HepG2 (cell line): Measurements from ENCODE around the gene ZKSCAN4. TPM values are rescaled to one million over a fixed set of nuclear protein-coding genes. Genes with fewer than 3 reads are reported as not detected.

Source experiments
- DR1 ChIP-seq: sonication (generic); formaldehyde crosslinking; IDR thresholded peaks from 2 replicates; pipeline ENCODE4 v1.8.0; 2021; ENCODE audit warnings: mild to moderate bottlenecking, missing genetic modification reagents, inconsistent platforms
- FLYWCH1 ChIP-seq: sonication (generic); formaldehyde crosslinking; IDR thresholded peaks from 2 replicates; pipeline ENCODE4 v1.8.1; 2023; ENCODE audit warnings: mild to moderate bottlenecking, missing genetic modification reagents
- HINFP ChIP-seq: sonication (generic); formaldehyde crosslinking; IDR thresholded peaks from 2 replicates; pipeline ENCODE4 v1.4.0; 2020; ENCODE audit warnings: low read depth, mild to moderate bottlenecking, missing genetic modification reagents
- MAFF ChIP-seq: IDR thresholded peaks from 2 replicates; pipeline ENCODE4 v1.6.1; 2011; ENCODE audit warnings: low read depth, low read length, improper control_type of control experiment
- SP2 ChIP-seq: sonication (generic); formaldehyde crosslinking; IDR thresholded peaks from 2 replicates; pipeline ENCODE4 v1.5.1; 2020; ENCODE audit warnings: mild to moderate bottlenecking, missing genetic modification reagents
- ZFP36 ChIP-seq: fragments of 150-350 bp; IDR thresholded peaks from 2 replicates; pipeline ENCODE4 v1.6.1; 2018; ENCODE audit warnings: borderline replicate concordance, low read length, low read depth; ENCODE audit not compliant: partially characterized antibody
- ZNF318 ChIP-seq: sonication (generic); formaldehyde crosslinking; IDR thresholded peaks from 2 replicates; pipeline ENCODE4 v1.4.0; 2020; ENCODE audit warnings: mild to moderate bottlenecking, missing genetic modification reagents
- ZNF747 ChIP-seq: sonication (generic); formaldehyde crosslinking; IDR thresholded peaks from 2 replicates; pipeline ENCODE4 v1.8.1; 2023; ENCODE audit warnings: missing genetic modification reagents, mild to moderate bottlenecking, borderline replicate concordance
- polyA plus RNA-seq, 8 experiments: library from polyadenylated mRNA; depleted of rRNA in 3 of 8; stranded (reverse) in 7 of 8; unstranded in 1 of 8; fragments of >200 nt; fragmentation: Illumina TruSeq in 4 of 8; extraction: Trizol in 4 of 8; gene quantifications; 2 replicates each; pipeline versions ENCODE4 v1.2.1 to v1.2.3, GENCODE V29; 2011 to 2016; ENCODE audit warnings: low read depth in 4 of 8, missing spikeins in 1 of 8, mixed read lengths in 1 of 8; ENCODE audit not compliant: insufficient read depth in 1 of 8
- total RNA-seq, 5 experiments: library from RNA; depleted of rRNA; stranded (reverse); fragments of >200 nt; fragmentation: Illumina TruSeq; extraction: Trizol; gene quantifications; 2 replicates each; pipeline ENCODE4 v1.2.3, GENCODE V29; 2016; ENCODE audit warnings: low read depth in 1 of 5
- TF ChIP-seq, protein P1 (sequence below): IDR thresholded peaks from 2 replicates; pipeline ENCODE4 v1.6.1; 2012; ENCODE audit warnings: low read depth, low read length, improper control_type of control experiment

ZKSCAN4 gene
- total and polyA plus RNA-seq, 2 of the 13 experiments (the other 11 are each of a cell fraction or from before 2014, with no cell fraction given) = 2.9 to 7.8 TPM

- TF ChIP-seq ZNF318 (CRISPR knock-in tag) = no peak; the same call in 1 of the 2 replicates
- no peak for TF ChIP-seq DR1 (CRISPR knock-in tag)
- 0 out of 2 replicates have a peak, but pooled peaks have one; percentile 27 for TF ChIP-seq FLYWCH1 (CRISPR knock-in tag)
- no peak for TF ChIP-seq ZFP36
- TF ChIP-seq SP2 = peak; percentile 29; the same call in 1 of the 2 replicates
- no peak for TF ChIP-seq MAFF
- peak; percentile 57; the same call in 1 of the 2 replicates for TF ChIP-seq HINFP (CRISPR knock-in tag)
- peak; percentile 43; the same call in 1 of the 2 replicates for TF ChIP-seq ZNF747 (CRISPR knock-in tag)
- TF ChIP-seq, protein P1, sequence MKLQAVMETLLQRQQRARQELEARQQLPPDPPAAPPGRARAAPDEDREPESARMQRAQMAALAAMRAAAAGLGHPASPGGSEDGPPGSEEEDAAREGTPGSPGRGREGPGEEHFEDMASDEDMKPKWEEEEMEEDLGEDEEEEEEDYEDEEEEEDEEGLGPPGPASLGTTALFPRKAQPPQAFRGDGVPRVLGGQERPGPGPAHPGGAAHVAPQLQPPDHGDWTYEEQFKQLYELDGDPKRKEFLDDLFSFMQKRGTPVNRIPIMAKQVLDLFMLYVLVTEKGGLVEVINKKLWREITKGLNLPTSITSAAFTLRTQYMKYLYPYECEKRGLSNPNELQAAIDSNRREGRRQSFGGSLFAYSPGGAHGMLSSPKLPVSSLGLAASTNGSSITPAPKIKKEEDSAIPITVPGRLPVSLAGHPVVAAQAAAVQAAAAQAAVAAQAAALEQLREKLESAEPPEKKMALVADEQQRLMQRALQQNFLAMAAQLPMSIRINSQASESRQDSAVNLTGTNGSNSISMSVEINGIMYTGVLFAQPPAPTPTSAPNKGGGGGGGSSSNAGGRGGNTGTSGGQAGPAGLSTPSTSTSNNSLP = peak; percentile 6; the same call in 1 of the 2 replicates
Observed at GRCh38 chr6:28218312-28219248, 33.5 kb downstream of the ZKSCAN4 start (continued).
